Measurements from ENCODE around the gene ROPN1L. TPM values are rescaled to one million over a fixed set of nuclear protein-coding genes. Genes with fewer than 3 reads are reported as not detected.

The ROPN1L gene
- total RNA-seq, 2 experiments from 2014 or later: 1.4 to 2.2 TPM

DNA sequence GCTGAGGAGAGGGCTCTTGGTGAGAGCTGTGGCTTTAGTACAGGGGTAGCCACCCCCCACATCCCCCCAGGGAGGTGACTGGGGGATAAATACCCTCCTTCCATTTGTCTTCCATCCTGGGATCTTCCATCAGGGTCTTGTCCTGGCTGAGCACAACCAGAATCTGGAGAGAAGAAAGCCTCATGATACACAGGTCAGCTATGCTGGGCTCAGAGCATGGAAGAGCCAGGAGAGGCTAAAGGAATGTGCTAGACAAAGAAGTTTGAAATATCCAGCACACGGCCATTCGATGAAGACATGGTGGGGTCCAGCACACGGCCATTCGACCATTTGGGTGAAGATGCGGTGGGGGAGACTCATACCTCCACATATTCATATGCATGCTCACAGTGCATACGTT is 30.0 kb downstream of the ROPN1L start:
- no peak overlapping the region for H3K27ac Mint-ChIP-seq
- POLR2A ChIA-PET: no interaction called here

DNA sequence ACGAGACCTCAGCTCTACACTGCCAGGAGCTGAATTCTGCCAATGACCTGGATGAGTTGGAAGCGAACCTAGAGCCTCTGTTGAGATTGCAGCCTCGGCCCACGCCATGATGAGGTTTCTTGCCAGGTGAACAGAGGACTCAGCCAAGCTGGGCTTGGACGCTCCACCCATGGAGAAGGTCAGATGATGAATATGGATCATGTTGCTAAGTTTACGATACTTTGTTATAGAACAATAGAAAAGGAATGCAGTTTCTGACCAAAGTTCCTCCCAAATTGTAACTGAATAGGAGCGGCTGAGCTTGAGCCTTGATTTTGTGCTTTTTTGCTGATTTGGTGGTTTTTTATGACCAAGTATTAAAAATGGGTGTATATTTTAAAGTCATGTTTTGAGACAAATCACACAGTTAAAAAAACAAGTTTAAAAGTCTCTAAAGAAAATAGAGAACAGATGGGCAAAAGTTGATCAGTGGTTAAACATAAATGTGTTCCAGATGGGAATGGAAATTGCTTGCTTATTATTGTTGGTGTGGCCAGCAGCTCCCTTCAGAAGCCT is 32.9 kb downstream of the ROPN1L start:
- peaks cover 18% of the 10 kb centered on the region for H3K27me3 Mint-ChIP-seq (ENCODE audit: low read depth)
- H3K4me1 Mint-ChIP-seq (ENCODE audit: low read depth): no peaks in the 10 kb centered on the region
- CTCF ChIA-PET: no interaction called here
- H3K36me3 Mint-ChIP-seq (ENCODE audit: low read depth): no peaks in the 10 kb centered on the region
- DNase-seq (no peak), ATAC-seq (no peak)
- POLR2A ChIA-PET: no interaction called here
- no peak overlapping the region for H3K4me3 Mint-ChIP-seq
- H3K27ac Mint-ChIP-seq: no peak overlapping the region
- H3K9me3 Mint-ChIP-seq (ENCODE audit: insufficient read depth): no peaks in the 10 kb centered on the region

More for the DNA sequence above, 30.0 kb downstream of the ROPN1L start:
- Mint-ChIP-seq H3K9me3 (ENCODE audit: insufficient read depth) (no peaks in the 10 kb centered on the region), H3K4me1 (ENCODE audit: low read depth) (peaks cover 16% of the 10 kb centered on the region), H3K27me3 (ENCODE audit: low read depth) (peaks cover 15% of the 10 kb centered on the region), H3K36me3 (ENCODE audit: low read depth) (no peaks in the 10 kb centered on the region), H3K4me3 (no peak overlapping the region)
- CTCF ChIA-PET: no interaction called here
- no peak for ATAC-seq
- DNase-seq: no peak

DNA sequence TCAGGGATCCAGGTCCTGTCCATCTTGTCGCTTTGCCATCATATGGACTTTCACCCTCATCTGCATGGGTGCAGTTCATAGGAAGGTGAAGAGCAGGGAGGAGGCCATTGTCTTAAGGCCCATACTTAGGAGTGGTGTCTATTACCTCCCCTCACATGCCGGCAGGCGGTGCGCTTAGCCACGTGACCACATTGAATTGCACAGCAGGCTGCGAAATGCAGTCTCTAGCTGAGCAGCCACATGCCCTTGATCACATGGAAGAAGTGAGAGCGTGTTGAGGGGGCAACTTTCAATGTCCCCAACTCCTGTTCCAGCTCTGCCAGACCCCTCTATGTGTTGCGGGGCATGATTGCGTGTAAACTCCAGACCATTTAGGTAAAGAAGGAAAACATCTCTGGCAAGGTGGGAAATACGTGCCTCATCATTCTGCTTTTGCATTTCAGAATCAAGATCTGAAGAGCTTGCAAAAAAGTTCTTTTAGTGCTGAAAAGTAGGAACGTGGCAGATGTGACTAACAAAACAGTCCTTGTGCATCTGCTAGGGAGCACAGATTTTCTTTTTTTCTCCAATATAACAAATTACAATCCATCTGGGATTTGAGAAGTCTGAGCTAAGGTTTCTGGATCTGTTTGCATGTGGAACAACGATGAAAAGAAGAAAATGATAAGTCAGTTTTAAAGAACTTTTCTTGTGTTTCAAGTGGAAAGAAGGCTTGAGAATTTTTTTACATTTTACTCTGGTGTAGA is 34.4 kb downstream of the ROPN1L start:
- H3K9me3 Mint-ChIP-seq (ENCODE audit: insufficient read depth): no peaks in the 10 kb centered on the region
- H3K4me3 Mint-ChIP-seq: no peak overlapping the region
- POLR2A ChIA-PET: no interaction called here
- no peaks in the 10 kb centered on the region for H3K36me3 Mint-ChIP-seq (ENCODE audit: low read depth)
- DNase-seq (no peak), ATAC-seq (no peak)
- H3K27me3 Mint-ChIP-seq (ENCODE audit: low read depth): peaks cover 18% of the 10 kb centered on the region
- H3K27ac Mint-ChIP-seq: no peak overlapping the region
- CTCF ChIA-PET: no interaction called here
- no peaks in the 10 kb centered on the region for H3K4me1 Mint-ChIP-seq (ENCODE audit: low read depth)

DNA sequence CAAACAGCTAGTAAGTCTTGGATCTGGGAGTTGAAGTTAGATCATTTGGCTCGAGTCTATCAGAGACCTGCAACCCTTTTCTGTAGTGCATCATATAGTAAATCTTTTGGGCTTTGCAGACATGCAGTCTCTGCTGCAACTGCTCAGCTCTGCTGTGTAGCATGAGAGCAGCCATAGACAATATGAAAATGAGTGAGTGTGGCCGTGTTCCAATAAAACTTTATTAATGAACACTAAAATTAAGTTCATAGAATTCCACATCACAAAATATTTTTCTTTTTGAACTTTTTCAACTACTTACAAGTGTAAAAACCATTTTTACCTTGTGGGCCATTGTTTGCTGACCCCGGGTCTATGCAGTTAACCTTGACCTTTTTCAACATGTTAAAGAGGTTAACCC is 35.2 kb downstream of the ROPN1L start:
- POLR2A ChIA-PET: no interaction called here
- H3K4me1 Mint-ChIP-seq (ENCODE audit: low read depth): no peaks in the 10 kb centered on the region

GRCh38 chr5:10477943-10478342 is 36.3 kb downstream of the ROPN1L start:
- Mint-ChIP-seq H3K36me3 (ENCODE audit: low read depth) (no peaks in the 10 kb centered on the region), H3K27ac (no peak overlapping the region), H3K4me1 (ENCODE audit: low read depth) (no peaks in the 10 kb centered on the region), H3K9me3 (ENCODE audit: insufficient read depth) (no peaks in the 10 kb centered on the region), H3K27me3 (ENCODE audit: low read depth) (peaks cover 11% of the 10 kb centered on the region), H3K4me3 (no peak overlapping the region)
- ATAC-seq: no peak
- ChIA-PET POLR2A (no interaction called here), CTCF (no interaction called here)
- no peak for DNase-seq

More for the DNA sequence above, 35.2 kb downstream of the ROPN1L start:
- no peak overlapping the region for H3K27ac Mint-ChIP-seq
- peaks cover 18% of the 10 kb centered on the region for H3K27me3 Mint-ChIP-seq (ENCODE audit: low read depth)
- H3K9me3 Mint-ChIP-seq (ENCODE audit: insufficient read depth): no peaks in the 10 kb centered on the region
- H3K36me3 Mint-ChIP-seq (ENCODE audit: low read depth): no peaks in the 10 kb centered on the region
- H3K4me3 Mint-ChIP-seq: no peak overlapping the region
- DNase-seq (no peak), ATAC-seq (no peak)
- CTCF ChIA-PET: no interaction called here

DNA sequence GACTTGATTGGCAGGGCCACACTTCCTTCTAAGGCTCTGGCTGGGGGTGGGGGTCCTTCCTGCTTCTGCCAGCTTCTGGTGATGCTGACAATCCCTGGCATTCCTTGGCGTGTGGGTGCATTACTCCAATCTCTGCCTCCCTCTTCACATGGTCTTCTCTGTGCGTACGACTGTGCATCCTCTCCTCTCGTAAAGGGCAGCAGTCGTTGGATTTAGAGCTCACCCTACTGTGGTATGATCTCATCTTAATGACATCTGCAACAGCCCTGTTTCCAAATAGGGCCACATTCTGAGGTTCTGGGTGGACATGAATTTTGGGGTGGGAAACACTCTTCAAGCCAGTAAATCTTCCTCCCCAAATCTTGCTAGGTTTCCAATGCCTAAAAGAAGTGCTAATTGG is 36.8 kb downstream of the ROPN1L start:
- Mint-ChIP-seq H3K27me3 (ENCODE audit: low read depth) (peaks cover 12% of the 10 kb centered on the region), H3K4me1 (ENCODE audit: low read depth) (no peaks in the 10 kb centered on the region), H3K36me3 (ENCODE audit: low read depth) (no peaks in the 10 kb centered on the region), H3K4me3 (no peak overlapping the region), H3K27ac (no peak overlapping the region), H3K9me3 (ENCODE audit: insufficient read depth) (no peaks in the 10 kb centered on the region)
- DNase-seq (no peak), ATAC-seq (no peak)
- POLR2A ChIA-PET: no interaction called here
- CTCF ChIA-PET: no interaction called here

- H3K4me1 Mint-ChIP-seq (ENCODE audit: low read depth): no peaks in the 10 kb centered on the region
- POLR2A ChIA-PET: no interaction called here
- H3K27me3 Mint-ChIP-seq (ENCODE audit: low read depth): peaks cover 12% of the 10 kb centered on the region
- H3K27ac Mint-ChIP-seq: no peak overlapping the region
- no peak for DNase-seq
- no peak for ATAC-seq
- CTCF ChIA-PET: no interaction called here
- no peaks in the 10 kb centered on the region for H3K36me3 Mint-ChIP-seq (ENCODE audit: low read depth)
- H3K9me3 Mint-ChIP-seq (ENCODE audit: insufficient read depth): no peaks in the 10 kb centered on the region
- no peak overlapping the region for H3K4me3 Mint-ChIP-seq
Observed at GRCh38 chr5:10479154-10479721, 37.6 kb downstream of the ROPN1L start.

DNA sequence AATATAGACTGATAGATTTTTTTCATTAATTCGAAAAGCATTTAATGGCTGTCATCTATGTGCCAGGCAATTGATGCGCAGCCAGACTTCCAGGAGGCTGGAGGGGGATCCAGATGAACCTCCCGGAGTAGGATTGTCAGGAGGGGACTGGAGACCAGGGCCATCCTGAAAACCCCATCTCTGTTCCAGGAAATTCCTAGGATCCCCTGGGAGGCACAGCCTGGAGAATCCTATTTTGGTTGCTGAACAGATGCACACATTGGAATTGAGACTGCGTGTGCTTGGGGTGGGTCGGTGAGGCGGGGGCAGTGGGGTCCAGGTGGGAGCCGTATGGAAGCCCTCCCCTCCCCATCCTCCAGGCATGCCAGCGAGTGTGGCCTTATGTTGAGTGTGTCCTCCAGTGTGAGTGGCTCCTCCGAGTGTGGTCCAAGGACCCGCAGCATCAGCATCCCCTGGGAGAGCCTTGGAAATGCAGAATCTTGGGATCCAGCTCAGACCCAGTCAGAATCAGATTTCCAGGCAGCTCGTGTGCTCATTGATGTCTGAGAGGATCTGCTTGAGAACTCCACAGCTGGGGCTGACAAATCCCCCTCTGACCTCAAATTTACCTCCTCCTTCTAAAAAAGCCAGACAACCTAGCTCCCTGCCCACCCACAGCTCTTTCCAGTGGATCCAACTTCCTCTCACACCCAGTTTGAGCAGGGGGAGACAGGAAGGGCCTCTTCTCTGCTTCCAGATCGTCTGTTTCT is 38.7 kb downstream of the ROPN1L start:
- peaks cover 12% of the 10 kb centered on the region for H3K27me3 Mint-ChIP-seq (ENCODE audit: low read depth)
- ATAC-seq (no peak), DNase-seq (no peak)
- no peak overlapping the region for H3K4me3 Mint-ChIP-seq
- no peak overlapping the region for H3K27ac Mint-ChIP-seq
- CTCF ChIA-PET: no interaction called here
- H3K9me3 Mint-ChIP-seq (ENCODE audit: insufficient read depth): no peaks in the 10 kb centered on the region
- H3K36me3 Mint-ChIP-seq (ENCODE audit: low read depth): no peaks in the 10 kb centered on the region
- POLR2A ChIA-PET: interaction anchor here (0.6 kb wide), 1 partner anchor 28 kb away, joined by 3 read pairs; no protein-coding TSS in a partner anchor
- peaks cover 5% of the 10 kb centered on the region for H3K4me1 Mint-ChIP-seq (ENCODE audit: low read depth)

GRCh38 chr5:10481241-10481935 is 39.7 kb downstream of the ROPN1L start:
- CTCF ChIA-PET: no interaction called here
- POLR2A ChIA-PET: no interaction called here
- no peak overlapping the region for H3K4me3 Mint-ChIP-seq

GRCh38 chr5:10482791-10483530 is 41.3 kb downstream of the ROPN1L start:
- DNase-seq (no peak), ATAC-seq (no peak)
- Mint-ChIP-seq H3K4me3 (no peak overlapping the region), H3K27me3 (ENCODE audit: low read depth) (peaks cover 4% of the 10 kb centered on the region), H3K36me3 (ENCODE audit: low read depth) (no peaks in the 10 kb centered on the region), H3K27ac (no peak overlapping the region), H3K9me3 (ENCODE audit: insufficient read depth) (no peaks in the 10 kb centered on the region), H3K4me1 (ENCODE audit: low read depth) (peaks cover 7% of the 10 kb centered on the region)
- ChIA-PET POLR2A (no interaction called here), CTCF (no interaction called here)

More at GRCh38 chr5:10481241-10481935, 39.7 kb downstream of the ROPN1L start:
- ATAC-seq: no peak
- H3K27me3 Mint-ChIP-seq (ENCODE audit: low read depth): peaks cover 7% of the 10 kb centered on the region
- no peaks in the 10 kb centered on the region for H3K36me3 Mint-ChIP-seq (ENCODE audit: low read depth)
- H3K4me1 Mint-ChIP-seq (ENCODE audit: low read depth): peaks cover 5% of the 10 kb centered on the region
- no peaks in the 10 kb centered on the region for H3K9me3 Mint-ChIP-seq (ENCODE audit: insufficient read depth)
- DNase-seq: no peak
- H3K27ac Mint-ChIP-seq: no peak overlapping the region

DNA sequence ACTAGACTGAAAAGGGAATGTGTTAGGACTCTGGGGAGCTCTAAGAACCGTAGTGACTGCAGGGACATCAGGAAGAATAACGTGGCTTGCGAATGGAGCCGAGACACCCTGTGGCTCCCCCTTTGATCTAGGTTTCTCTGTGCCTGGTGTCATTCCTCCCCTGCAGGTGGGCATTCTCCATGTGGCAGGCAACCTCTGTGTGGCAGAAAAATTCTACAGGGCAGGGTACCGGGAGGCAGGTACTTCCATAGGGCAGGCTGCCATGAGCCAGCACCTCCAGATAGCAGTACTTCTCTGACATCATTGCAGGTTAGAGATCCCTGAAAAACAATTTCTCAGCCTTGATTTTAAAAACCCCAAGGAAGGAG is 43.1 kb downstream of the ROPN1L start:
- ATAC-seq (no peak), DNase-seq (no peak)
- Mint-ChIP-seq H3K27me3 (ENCODE audit: low read depth) (peaks cover 7% of the 10 kb centered on the region), H3K4me3 (no peak overlapping the region), H3K9me3 (ENCODE audit: insufficient read depth) (no peaks in the 10 kb centered on the region), H3K36me3 (ENCODE audit: low read depth) (no peaks in the 10 kb centered on the region), H3K4me1 (ENCODE audit: low read depth) (peaks cover 17% of the 10 kb centered on the region), H3K27ac (no peak overlapping the region)
- ChIA-PET POLR2A (no interaction called here), CTCF (no interaction called here)

All from activated CD8-positive, alpha-beta T cell treated with anti-CD3 and anti-CD28 coated beads, Interleukin-2, amount 10 ng/mL, durations not matched to agents 7 days and 5 days (primary cell).